GM12892 (cell line): Measurements from ENCODE around the gene CYP2E1. TPM values are rescaled to one million over a fixed set of nuclear protein-coding genes. Genes with fewer than 3 reads are reported as not detected.
"Not testable (repeated sequence)": the region's sequence is repeated elsewhere in the genome, so short reads cannot be mapped to it uniquely, and the experiment has no call there.

Experiments
- DNase-seq: peaks from one replicate; pipeline ENCODE4 v3.0.0; 2011; ENCODE audit not compliant: insufficient read length
- FAIRE-seq: peaks from 2 replicates; lab custom pipeline; 2011; peaks lifted over from hg19 to GRCh38; lab: Jason Lieb, UNC
- POLR2A ChIP-seq: IDR thresholded peaks from 2 replicates; pipeline ENCODE4 v1.6.1; 2011; ENCODE audit warnings: low read depth, low read length, control low read depth
- POLR2AphosphoS5 ChIP-seq: IDR thresholded peaks from 2 replicates; pipeline ENCODE4 v1.6.1; 2011; ENCODE audit warnings: low read depth, low read length, control low read depth
- TAF1 ChIP-seq: IDR thresholded peaks from 2 replicates; pipeline ENCODE4 v1.6.1; 2011; ENCODE audit warnings: low read depth, mild to moderate bottlenecking, control low read depth, low read length, borderline replicate concordance
- polyA plus RNA-seq: library from polyadenylated mRNA; unstranded; fragments of >200 nt; gene quantifications from one replicate; pipeline ENCODE4 v1.2.1, GENCODE V29; 2012; ENCODE audit warnings: missing spikeins, inconsistent platforms; ENCODE audit not compliant: missing spikeins

The CYP2E1 gene
- 0.40 TPM for polyA plus RNA-seq

- no peak for DNase-seq
- no peak for TF ChIP-seq POLR2AphosphoS5
- TF ChIP-seq POLR2A, result no peak
- no peak for TF ChIP-seq TAF1
Observed at GRCh38 chr10:133526957-133527588, at the start of gene CYP2E1. Gene CYP2E1 (plus strand): TSS chr10:133527363. CDS start chr10:133527396, 33 bp downstream.

GRCh38 chr10:133481086-133481643, 46.0 kb upstream of the CYP2E1 start:
- TF ChIP-seq POLR2AphosphoS5 (no peak), TAF1 (no peak), POLR2A (no peak)
- DNase-seq (no peak), FAIRE-seq (no peak)

More at GRCh38 chr10:133526957-133527588, at the start of gene CYP2E1:
- FAIRE-seq, result no peak

DNA sequence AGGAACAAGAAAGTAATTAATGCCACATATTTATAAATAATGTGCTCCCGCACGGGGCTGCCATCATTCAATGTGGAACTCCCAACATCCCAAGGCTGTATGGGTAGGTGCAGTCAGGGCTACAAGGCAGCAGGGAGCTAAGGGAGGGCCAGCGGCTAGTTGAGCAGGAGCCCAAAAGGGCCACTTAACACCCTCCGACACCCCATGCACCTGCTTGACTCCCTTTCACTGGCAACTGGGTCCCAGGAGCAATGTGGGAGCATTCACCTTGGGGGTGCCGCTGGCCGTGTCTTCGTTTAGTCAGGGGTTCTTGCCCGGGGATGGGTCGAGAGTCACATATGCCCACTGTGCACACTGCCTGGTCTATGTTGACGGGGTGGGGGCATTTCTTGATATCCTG, 45.5 kb upstream of the CYP2E1 start:
- TF ChIP-seq POLR2AphosphoS5, result no peak
- no peak for TF ChIP-seq POLR2A
- no peak for TF ChIP-seq TAF1
- FAIRE-seq (no peak), DNase-seq (no peak)

DNA sequence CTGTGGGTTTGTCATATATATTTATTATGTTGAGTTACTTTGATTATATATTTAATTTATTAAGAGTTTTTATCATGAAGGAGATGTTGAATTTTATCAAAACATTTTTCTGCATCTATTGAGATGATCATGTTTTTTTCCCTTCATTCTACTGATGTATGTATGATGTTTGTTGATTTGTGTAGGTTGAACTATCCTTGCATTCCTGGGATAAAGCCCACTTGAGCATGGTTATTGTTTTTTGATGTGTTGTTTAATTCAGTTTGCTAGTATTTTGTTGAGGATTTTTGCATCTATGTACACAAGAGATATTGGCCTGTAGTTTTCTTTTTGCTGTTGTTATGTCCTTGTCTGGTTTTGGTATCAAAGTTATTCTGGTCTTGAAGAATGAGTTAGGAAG, 42.3 kb upstream of the CYP2E1 start:
- no peak for FAIRE-seq
- TF ChIP-seq TAF1 (no peak), POLR2AphosphoS5 (no peak), POLR2A (no peak)

DNA sequence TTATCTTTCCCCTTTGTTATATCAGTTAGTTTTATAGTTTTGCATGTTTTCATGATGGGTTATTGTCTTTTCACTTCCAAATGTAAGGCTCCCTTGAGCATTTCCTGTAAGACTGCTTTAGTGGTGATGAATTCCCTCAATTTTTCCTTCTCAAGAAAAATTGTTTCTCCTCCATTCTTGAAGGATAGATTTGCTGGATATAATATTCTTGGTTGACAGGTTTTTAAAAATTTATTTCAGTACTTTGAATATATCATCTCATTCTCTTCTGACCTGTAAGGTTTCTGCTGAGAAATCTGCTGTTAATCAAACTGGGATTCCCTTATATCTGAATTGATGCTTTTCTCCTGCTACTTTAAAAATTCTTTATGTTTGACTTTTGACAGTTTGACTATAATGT, 40.1 kb upstream of the CYP2E1 start:
- FAIRE-seq (no peak), DNase-seq (no peak)
- TF ChIP-seq POLR2AphosphoS5, result no peak
- no peak for TF ChIP-seq TAF1

More for the DNA sequence above, 42.3 kb upstream of the CYP2E1 start:
- no peak for DNase-seq

GRCh38 chr10:133488354-133488753, 38.8 kb upstream of the CYP2E1 start:
- FAIRE-seq (no peak), DNase-seq (no peak)
- TF ChIP-seq POLR2A, result no peak
- no peak for TF ChIP-seq TAF1
- TF ChIP-seq POLR2AphosphoS5, result no peak

- FAIRE-seq, result no peak
- no peak for DNase-seq
Observed at GRCh38 chr10:133489816-133490588, 37.2 kb upstream of the CYP2E1 start.

GRCh38 chr10:133493562-133493961, 33.6 kb upstream of the CYP2E1 start:
- not testable (repeated sequence) for FAIRE-seq, DNase-seq

More at GRCh38 chr10:133489816-133490588, 37.2 kb upstream of the CYP2E1 start:
- no peak for TF ChIP-seq POLR2A
- no peak for TF ChIP-seq TAF1
- TF ChIP-seq POLR2AphosphoS5, result no peak

DNA sequence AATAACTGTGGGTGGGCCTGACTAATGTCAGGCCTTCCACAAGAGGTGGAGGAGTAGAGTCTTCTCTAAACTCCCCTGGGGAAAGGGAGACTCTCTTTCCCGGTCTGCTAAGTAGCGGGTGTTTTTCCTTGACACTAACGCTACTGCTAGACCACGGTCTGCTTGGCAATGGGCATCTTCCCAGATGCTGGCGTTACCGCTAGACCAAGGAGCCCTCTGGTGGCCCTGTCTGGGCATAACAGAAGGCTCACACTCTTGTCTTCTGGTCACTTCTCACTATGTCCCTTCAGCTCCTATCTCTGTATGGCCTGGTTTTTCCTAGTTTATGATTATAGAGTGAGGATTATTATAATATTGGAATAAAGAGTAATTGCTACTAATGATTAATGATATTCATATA, 29.8 kb upstream of the CYP2E1 start:
- not testable (repeated sequence) for DNase-seq, FAIRE-seq

DNA sequence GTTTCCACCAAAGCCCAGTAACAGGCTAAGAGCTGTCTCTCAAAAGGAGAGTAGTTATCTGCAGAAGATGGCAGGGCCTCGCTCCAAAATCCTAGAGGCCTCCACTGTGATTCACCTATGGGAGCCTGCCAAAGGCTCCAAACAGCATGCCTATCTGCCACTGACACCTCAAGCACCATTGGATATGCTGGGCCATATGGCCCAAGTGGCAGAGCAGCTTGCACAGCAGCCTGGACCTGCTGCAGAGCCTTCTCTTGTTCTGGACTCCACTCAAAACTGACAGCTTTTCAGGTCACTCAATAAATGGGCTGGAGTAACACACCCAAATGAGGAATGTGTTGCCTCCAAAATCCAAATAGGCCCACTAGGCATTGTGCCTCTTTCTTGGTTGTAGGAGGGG, 28.0 kb upstream of the CYP2E1 start:
- DNase-seq, FAIRE-seq: not testable (repeated sequence)

DNA sequence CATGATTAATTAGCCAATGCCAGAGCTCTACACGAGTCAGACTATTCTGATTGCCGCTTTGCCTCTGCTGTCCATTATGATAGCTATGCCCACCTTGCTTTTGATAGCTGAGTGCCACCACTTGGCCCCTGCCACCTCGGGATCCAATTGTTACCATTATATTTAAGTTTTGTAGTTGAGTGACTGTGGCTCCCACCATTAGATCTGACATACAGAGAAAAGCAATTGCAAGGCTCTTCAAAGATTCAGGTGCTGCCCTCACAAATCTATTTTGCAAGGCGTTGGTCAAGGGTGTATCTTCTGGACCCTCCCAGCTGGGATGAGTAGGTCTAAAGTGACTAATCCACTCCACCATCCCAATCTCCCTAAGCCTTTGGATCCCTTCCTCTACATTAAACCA, 26.3 kb upstream of the CYP2E1 start:
- DNase-seq, FAIRE-seq: not testable (repeated sequence)

DNA sequence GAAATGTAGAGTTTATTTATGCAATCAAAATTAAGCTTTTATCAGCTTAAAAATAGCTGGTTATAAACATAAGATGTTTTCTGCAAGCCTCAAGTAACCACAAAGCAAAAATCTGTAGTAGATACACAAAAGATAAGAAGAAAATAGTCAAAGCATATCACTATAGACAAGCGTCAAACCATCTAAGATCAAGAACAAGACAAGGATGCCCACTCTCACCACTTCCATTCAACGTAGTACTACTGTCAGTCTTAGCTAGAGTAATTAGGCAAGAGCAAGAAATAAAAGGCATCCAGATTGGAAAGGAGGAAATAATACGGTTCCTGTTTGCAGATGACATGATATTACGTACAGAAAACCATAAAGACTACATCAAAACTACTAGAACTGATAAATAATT, 17.5 kb upstream of the CYP2E1 start:
- FAIRE-seq (no peak), DNase-seq (no peak)
- TF ChIP-seq POLR2AphosphoS5, result no peak
- TF ChIP-seq POLR2A, result no peak
- no peak for TF ChIP-seq TAF1
